Natural killer cell (primary cell): ENCODE results near the gene ENPP3. TPM values are rescaled to one million over a fixed set of nuclear protein-coding genes. Genes with fewer than 3 reads are reported as not detected.

ENCODE experiments used
- ATAC-seq, 3 donors: fragments of 150-1000 bp in 2 of 3; fragments of 200-7000 bp in 1 of 3; cut with Tn5 transposase; 1 replicate in 1 of 3; 2 replicates in 2 of 3; pipeline ENCODE4 v1.10.0; 2021; ENCODE audit warnings: mild to moderate bottlenecking in 2 of 3, moderate library complexity in 2 of 3
- DNase-seq, 2 donors: peaks; one replicate each; pipeline versions ENCODE4 v3.0.0 to v3.0.0-alpha.2; 2013 to 2021; ENCODE audit warnings: mixed read lengths in 1 of 2
- H3K27ac ChIP-seq: one replicate; pipeline ENCODE4 v1.5.1; 2013; ENCODE audit warnings: mild to moderate bottlenecking, low read length
- H3K27me3 ChIP-seq: one replicate; pipeline ENCODE4 v1.6.1; 2013; ENCODE audit warnings: low read length; ENCODE audit not compliant: control insufficient read depth, insufficient read depth
- H3K36me3 ChIP-seq: one replicate; pipeline ENCODE4 v1.6.1; 2013; ENCODE audit warnings: low read length; ENCODE audit not compliant: control insufficient read depth, insufficient read depth
- H3K4me1 ChIP-seq: one replicate; pipeline ENCODE4 v1.6.1; 2013; ENCODE audit warnings: low read length; ENCODE audit not compliant: control insufficient read depth, insufficient read depth
- H3K4me3 ChIP-seq: one replicate; pipeline ENCODE4 v1.5.1; 2013; ENCODE audit warnings: low read length
- H3K9me3 ChIP-seq: one replicate; pipeline ENCODE4 v1.6.1; 2013; ENCODE audit warnings: low read length; ENCODE audit not compliant: control insufficient read depth, insufficient read depth
- H3K27ac Mint-ChIP-seq, 2 donors: one replicate each; pipeline ENCODE4 v1.8.0; 2022; ENCODE audit warnings: mild to moderate bottlenecking in 2 of 2, mixed read lengths in 2 of 2, moderate library complexity in 1 of 2
- H3K27me3 Mint-ChIP-seq, 2 donors: one replicate each; pipeline ENCODE4 v1.8.0; 2022; ENCODE audit warnings: low read depth in 2 of 2, mixed read lengths in 2 of 2
- H3K36me3 Mint-ChIP-seq: one replicate; pipeline ENCODE4 v1.8.0; 2022; ENCODE audit warnings: mixed read lengths
- H3K4me1 Mint-ChIP-seq, 2 donors: one replicate each; pipeline ENCODE4 v1.8.0; 2022; ENCODE audit warnings: mixed read lengths in 2 of 2
- H3K4me3 Mint-ChIP-seq: one replicate; pipeline ENCODE4 v1.8.0; 2022; ENCODE audit warnings: mild to moderate bottlenecking, moderate library complexity, mixed read lengths
- H3K9me3 Mint-ChIP-seq, 2 donors: one replicate each; pipeline ENCODE4 v1.8.0; 2022; ENCODE audit warnings: mixed read lengths in 2 of 2
- CTCF ChIP-seq: fragments of 200-600 bp; IDR thresholded peaks from one replicate; pipeline ENCODE4 v1.8.0; 2022; ENCODE audit warnings: antibody characterized with exemption
- WGBS: methylation state at CpG from one replicate; pipeline ENCODE4 v1.1.7; 2013; ENCODE audit warnings: missing lambda C conversion rate; ENCODE audit not compliant: insufficient coverage; 5-methylcytosine and 5-hydroxymethylcytosine counted together
- intact Hi-C: fragments of 100-400 bp; cut with micrococcal nuclease; formaldehyde crosslinking; loops from one replicate; pipeline ENCODE4 v1.14.2; 2022
- total RNA-seq, 4 donors: library from RNA; stranded (reverse); fragments of 120-200 nt in 1 of 4; gene quantifications; one replicate each; pipeline versions ENCODE4 v1.2.3 to v1.2.4, GENCODE V29; 2013 to 2022

ENPP3 gene
- total RNA-seq, 3 donors from 2014 or later (not counting 1 experiment from before 2014, with no cell fraction given) = 0.33 to 32.4 (median 1.8) TPM

- Mint-ChIP-seq H3K9me3 (no peaks in the 10 kb centered on the region), H3K4me1 (no peaks in the 10 kb centered on the region), H3K4me3 (no peak overlapping the region), H3K27ac (no peak overlapping the region), H3K27me3 (no peaks in the 10 kb centered on the region), H3K36me3 (peaks cover 11% of the 10 kb centered on the region)
- no peaks in the 10 kb centered on the region for H3K27me3 ChIP-seq
- no peak overlapping the region for H3K4me3 ChIP-seq
- H3K9me3 ChIP-seq = no peaks in the 10 kb centered on the region
- no peaks in the 10 kb centered on the region for H3K4me1 ChIP-seq
- ATAC-seq (no peak), DNase-seq (no peak)
- H3K36me3 ChIP-seq = peaks cover 87% of the 10 kb centered on the region
- intact Hi-C loops = no loop called here
- TF ChIP-seq CTCF = no peak
- WGBS = 97% methylated on average over 1 of the region's 1 CpG
- no peak overlapping the region for H3K27ac ChIP-seq
Observed at GRCh38 chr6:131602781-131603312, 34.3 kb upstream of the ENPP3 start.

GRCh38 chr6:131613296-131613925 is 23.7 kb upstream of the ENPP3 start:
- H3K36me3 Mint-ChIP-seq = peaks cover 13% of the 10 kb centered on the region
- Histone ChIP-seq H3K27ac (no peak overlapping the region), H3K27me3 (no peaks in the 10 kb centered on the region), H3K9me3 (no peaks in the 10 kb centered on the region), H3K36me3 (peaks cover 90% of the 10 kb centered on the region), H3K4me1 (no peaks in the 10 kb centered on the region), H3K4me3 (no peak overlapping the region)
- TF ChIP-seq CTCF = no peak
- intact Hi-C loops = no loop called here
- H3K27me3 Mint-ChIP-seq = no peaks in the 10 kb centered on the region
- H3K4me1 Mint-ChIP-seq = peaks cover 0 to 5% of the 10 kb centered on the region in 2 donors
- DNase-seq = no peak
- no peak overlapping the region for H3K27ac Mint-ChIP-seq
- H3K9me3 Mint-ChIP-seq = no peaks in the 10 kb centered on the region
- no peak for ATAC-seq
- 91% methylated on average over 2 of the region's 5 CpGs for WGBS
- no peak overlapping the region for H3K4me3 Mint-ChIP-seq

- no peak for DNase-seq
- intact Hi-C loops = no loop called here
- peaks cover 0 to 5% of the 10 kb centered on the region in 2 donors for H3K4me1 Mint-ChIP-seq
- 97% methylated on average over 3 of the region's 4 CpGs for WGBS
- TF ChIP-seq CTCF = no peak
- no peaks in the 10 kb centered on the region for H3K9me3 Mint-ChIP-seq
- no peak overlapping the region for H3K4me3 Mint-ChIP-seq
- H3K4me1 ChIP-seq = no peaks in the 10 kb centered on the region
- no peaks in the 10 kb centered on the region for H3K9me3 ChIP-seq
- no peaks in the 10 kb centered on the region for H3K27me3 ChIP-seq
- no peak overlapping the region for H3K4me3 ChIP-seq
- H3K27ac ChIP-seq = no peak overlapping the region
- H3K36me3 ChIP-seq = peaks cover 91% of the 10 kb centered on the region
- H3K27ac Mint-ChIP-seq = no peak overlapping the region
- H3K27me3 Mint-ChIP-seq = no peaks in the 10 kb centered on the region
- peaks cover 9% of the 10 kb centered on the region for H3K36me3 Mint-ChIP-seq
- no peak for ATAC-seq
Observed at GRCh38 chr6:131615275-131615674, 21.8 kb upstream of the ENPP3 start.
